Loucy (cell line): ENCODE measurements around the gene DGKQ.

ENCODE experiments used
- H2AFZ ChIP-seq: fragments of 200-600 bp; sonication (generic); 2 replicates; pipeline ENCODE4 v1.6.0; 2016; ENCODE audit warnings: antibody characterized with exemption, mild to moderate bottlenecking, low read length, moderate library complexity
- H3F3A ChIP-seq: fragments of 200-600 bp; 2 replicates; pipeline ENCODE4 v1.6.0; 2016; ENCODE audit warnings: antibody characterized with exemption, low read depth, mild to moderate bottlenecking
- H3K27me3 ChIP-seq: fragments of 200-600 bp; sonication (generic); 2 replicates; pipeline ENCODE4 v1.6.1; 2014; ENCODE audit warnings: low read length, mild to moderate bottlenecking; ENCODE audit not compliant: insufficient read depth, poor library complexity, severe bottlenecking
- H3K36me3 ChIP-seq: fragments of 200-600 bp; sonication (generic); 2 replicates; pipeline ENCODE4 v1.6.1; 2016; ENCODE audit warnings: low read length; ENCODE audit not compliant: insufficient read depth
- H3K4me1 ChIP-seq: fragments of 200-600 bp; sonication (generic); 2 replicates; pipeline ENCODE4 v1.5.1; 2014; ENCODE audit warnings: low read length, mild to moderate bottlenecking; ENCODE audit not compliant: insufficient read depth, poor library complexity, severe bottlenecking
- H3K4me2 ChIP-seq: fragments of 200-600 bp; sonication (generic); 2 replicates; pipeline ENCODE4 v1.6.0; 2014; ENCODE audit warnings: antibody characterized with exemption, low read length, low read depth, mild to moderate bottlenecking; ENCODE audit not compliant: poor library complexity, severe bottlenecking
- H3K4me3 ChIP-seq: fragments of 200-600 bp; sonication (generic); 2 replicates; pipeline ENCODE4 v1.5.1; 2014; ENCODE audit warnings: low read length, mild to moderate bottlenecking, mixed read lengths; ENCODE audit not compliant: poor library complexity, severe bottlenecking
- H3K79me2 ChIP-seq: fragments of 200-600 bp; sonication (generic); 2 replicates; pipeline ENCODE4 v1.6.1; 2014; ENCODE audit warnings: low read length; ENCODE audit not compliant: insufficient read depth
- H3K9ac ChIP-seq: fragments of 200-600 bp; sonication (generic); 2 replicates; pipeline ENCODE4 v1.6.0; 2014; ENCODE audit warnings: mild to moderate bottlenecking, low read depth, low read length, moderate library complexity; ENCODE audit not compliant: poor library complexity, severe bottlenecking
- H3K9me2 ChIP-seq: fragments of 200-600 bp; sonication (generic); replicated peaks from 2 replicates; pipeline ENCODE4 v1.6.1; 2016; ENCODE audit warnings: low read depth, low read length, mixed read lengths
- H3K9me3 ChIP-seq: fragments of 200-600 bp; sonication (generic); 2 replicates; pipeline ENCODE4 v1.6.1; 2014; ENCODE audit warnings: mild to moderate bottlenecking, antibody characterized with exemption, low read length, low read depth; ENCODE audit not compliant: insufficient read depth
- H4K20me1 ChIP-seq: fragments of 200-600 bp; sonication (generic); 2 replicates; pipeline ENCODE4 v1.6.0; 2014; ENCODE audit warnings: antibody characterized with exemption, low read length, mild to moderate bottlenecking; ENCODE audit not compliant: insufficient read depth, poor library complexity, severe bottlenecking
- CTCF ChIP-seq: fragments of 200-600 bp; sonication (generic); conservative IDR thresholded peaks from 2 replicates; pipeline ENCODE4 v1.5.1; 2014; ENCODE audit warnings: mild to moderate bottlenecking, antibody characterized with exemption, low read length
- EZH2phosphoT487 ChIP-seq: fragments of 200-600 bp; IDR thresholded peaks from 2 replicates; pipeline ENCODE4 v1.6.1; 2018; ENCODE audit warnings: antibody characterized with exemption, mild to moderate bottlenecking, moderate library complexity, borderline replicate concordance

The DGKQ gene

DNA sequence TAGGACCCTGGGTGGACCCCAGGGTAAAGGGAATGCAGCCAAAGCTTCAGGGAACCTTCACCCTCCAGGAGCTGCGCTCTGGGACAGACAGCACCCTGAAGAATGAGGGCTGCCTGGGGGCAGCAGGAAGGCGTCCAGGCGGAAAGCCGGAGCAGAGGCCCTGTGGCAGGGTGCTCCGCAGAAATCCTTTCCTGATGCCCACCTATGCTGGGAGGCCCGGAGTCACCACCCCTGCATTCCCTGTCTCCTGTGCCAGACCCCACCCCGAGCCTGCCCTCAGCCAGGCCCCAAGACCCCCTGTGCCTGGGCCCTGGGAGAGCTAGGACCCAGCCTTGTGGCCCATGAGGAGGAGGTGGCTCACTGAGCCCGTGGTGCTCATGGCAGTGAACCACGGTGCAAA, 1.3 kb upstream of the DGKQ start:
- TF ChIP-seq CTCF (no peak), EZH2phosphoT487 (no peak)
- no peaks in the 10 kb centered on the region for H3F3A ChIP-seq

GRCh38 chr4:972651-973424, 531 bp downstream of the DGKQ start:
- Histone ChIP-seq H3F3A (no peaks in the 10 kb centered on the region), H4K20me1 (no peaks in the 10 kb centered on the region), H2AFZ (peak overlapping the region; percentile 87; the same call in 1 of the 2 replicates), H3K4me1 (peaks cover 32% of the 10 kb centered on the region), H3K79me2 (peaks cover 11% of the 10 kb centered on the region; the same call in 1 of the 2 replicates), H3K4me2 (peak overlapping the region; percentile 87), H3K4me3 (peak overlapping the region; percentile 82), H3K9ac (peak overlapping the region; percentile 68), H3K36me3 (no peaks in the 10 kb centered on the region), H3K9me3 (no peaks in the 10 kb centered on the region), H3K27me3 (no peaks in the 10 kb centered on the region), H3K9me2 (no peaks in the 10 kb centered on the region)
- no peak for TF ChIP-seq CTCF
- TF ChIP-seq EZH2phosphoT487 = no peak

More for the DNA sequence above, 1.3 kb upstream of the DGKQ start:
- Histone ChIP-seq H3K4me2 (no peak overlapping the region), H3K9me3 (no peaks in the 10 kb centered on the region), H3K9me2 (no peaks in the 10 kb centered on the region), H4K20me1 (no peaks in the 10 kb centered on the region), H2AFZ (no peak overlapping the region), H3K9ac (no peak overlapping the region), H3K4me1 (peaks cover 32% of the 10 kb centered on the region), H3K79me2 (peaks cover 11% of the 10 kb centered on the region; the same call in 1 of the 2 replicates), H3K27me3 (no peaks in the 10 kb centered on the region), H3K4me3 (no peak overlapping the region), H3K36me3 (no peaks in the 10 kb centered on the region)

GRCh38 chr4:971666-972500, 1.5 kb downstream of the DGKQ start:
- Histone ChIP-seq H3K27me3 (no peaks in the 10 kb centered on the region), H3K4me1 (peaks cover 29% of the 10 kb centered on the region), H3K36me3 (no peaks in the 10 kb centered on the region), H3F3A (no peaks in the 10 kb centered on the region), H3K79me2 (peaks cover 11% of the 10 kb centered on the region; the same call in 1 of the 2 replicates), H3K4me3 (peak overlapping the region; percentile 82), H3K4me2 (peak overlapping the region; percentile 87), H3K9me3 (no peaks in the 10 kb centered on the region), H2AFZ (no peak overlapping the region), H3K9me2 (no peaks in the 10 kb centered on the region), H4K20me1 (no peaks in the 10 kb centered on the region), H3K9ac (peak overlapping the region; percentile 68)
- TF ChIP-seq CTCF (no peak), EZH2phosphoT487 (no peak)
